NT2/D1 (cell line): ENCODE measurements around the gene STON1.

Experiments used
- SUZ12 ChIP-seq: IDR thresholded peaks from 2 replicates; pipeline ENCODE4 v1.6.1; 2011; ENCODE audit not compliant: insufficient read length, insufficient read depth; ENCODE audit errors: extremely low read depth
- YY1 ChIP-seq: IDR thresholded peaks from 2 replicates; pipeline ENCODE4 v1.6.1; 2011; ENCODE audit not compliant: insufficient read length, insufficient read depth
- ZNF274 ChIP-seq: IDR thresholded peaks from 2 replicates; pipeline ENCODE4 v1.6.1; 2011; ENCODE audit warnings: mild to moderate bottlenecking, low read depth, low read length

DNA sequence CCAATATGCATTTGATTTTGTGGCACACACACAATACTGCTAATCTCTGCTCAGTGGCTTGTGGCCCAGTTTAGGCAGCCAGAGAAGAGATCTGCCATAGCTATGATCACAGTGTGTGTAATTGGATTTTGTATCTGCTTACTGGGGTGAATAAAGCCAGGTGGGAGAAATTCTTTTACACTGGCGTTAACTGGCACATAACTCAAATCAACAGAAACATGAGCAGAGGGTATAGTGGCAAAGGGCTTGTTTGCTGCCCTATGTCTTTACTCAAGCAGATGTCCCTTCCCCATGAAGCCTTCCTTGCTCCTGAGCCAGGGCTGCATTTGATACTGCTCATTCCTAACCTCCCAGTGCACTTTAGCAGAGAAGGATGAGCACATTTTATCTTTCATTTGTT is 28.5 kb downstream of the STON1 start:
- TF ChIP-seq YY1 (no peak), ZNF274 (no peak), SUZ12 (no peak)
